Activated CD4-positive, alpha-beta T cell treated with anti-CD3 and anti-CD28 coated beads for 36 hours (primary cell): Measurements from ENCODE around the gene ANXA11. TPM values are rescaled to one million over a fixed set of nuclear protein-coding genes. Genes with fewer than 3 reads are reported as not detected.
"Not testable (repeated sequence)": the region's sequence is repeated elsewhere in the genome, so short reads cannot be mapped to it uniquely, and the experiment has no call there.

ENCODE experiments used
- ATAC-seq: fragments of 200-7000 bp; cut with Tn5 transposase; one replicate; pipeline ENCODE4 v1.10.0; 2021; ENCODE audit warnings: mild to moderate bottlenecking, moderate library complexity
- CTCF ChIA-PET: fragments of 350-600 bp; sonication (Branson Sonifier 250); formaldehyde crosslinking; loops from one replicate; lab custom pipeline; 2021; ENCODE audit warnings: antibody characterized with exemption; lab: Charles Lee
- POLR2A ChIA-PET: fragments of 350-600 bp; sonication (Branson Sonifier 250); formaldehyde crosslinking; loops from one replicate; lab custom pipeline; 2021; ENCODE audit warnings: antibody characterized with exemption, inconsistent platforms; lab: Charles Lee
- DNase-seq: peaks from one replicate; pipeline ENCODE4 v3.0.0-alpha.2; 2020
- H3K27ac Mint-ChIP-seq: one replicate; pipeline ENCODE4 v1.8.0; 2021; ENCODE audit warnings: mixed read lengths
- H3K27me3 Mint-ChIP-seq: one replicate; pipeline ENCODE4 v1.8.0; 2021; ENCODE audit warnings: mixed read lengths
- H3K36me3 Mint-ChIP-seq: one replicate; pipeline ENCODE4 v1.8.0; 2021; ENCODE audit warnings: low read depth, mixed read lengths
- H3K4me1 Mint-ChIP-seq: one replicate; pipeline ENCODE4 v1.8.0; 2021; ENCODE audit warnings: mixed read lengths
- H3K4me3 Mint-ChIP-seq: one replicate; pipeline ENCODE4 v1.8.0; 2021; ENCODE audit warnings: mild to moderate bottlenecking, moderate library complexity, mixed read lengths
- H3K9me3 Mint-ChIP-seq: one replicate; pipeline ENCODE4 v1.8.0; 2021; ENCODE audit warnings: low read depth, mixed read lengths
- intact Hi-C, 2 experiments: fragments of 100-400 bp; cut with DNase I in 1 of 2; cut with micrococcal nuclease in 1 of 2; formaldehyde crosslinking; loops; one replicate each; pipeline versions ENCODE4 v1.14.2 to v1.15.1; 2022 to 2024; cut with DNase I, micrococcal nuclease
- total RNA-seq, 2 experiments: library from RNA; stranded (reverse); gene quantifications; one replicate each; pipeline ENCODE4 v1.2.3, GENCODE V29; 2021

ANXA11 gene
- total RNA-seq, 2 experiments from 2014 or later = 256 to 348 TPM

DNA sequence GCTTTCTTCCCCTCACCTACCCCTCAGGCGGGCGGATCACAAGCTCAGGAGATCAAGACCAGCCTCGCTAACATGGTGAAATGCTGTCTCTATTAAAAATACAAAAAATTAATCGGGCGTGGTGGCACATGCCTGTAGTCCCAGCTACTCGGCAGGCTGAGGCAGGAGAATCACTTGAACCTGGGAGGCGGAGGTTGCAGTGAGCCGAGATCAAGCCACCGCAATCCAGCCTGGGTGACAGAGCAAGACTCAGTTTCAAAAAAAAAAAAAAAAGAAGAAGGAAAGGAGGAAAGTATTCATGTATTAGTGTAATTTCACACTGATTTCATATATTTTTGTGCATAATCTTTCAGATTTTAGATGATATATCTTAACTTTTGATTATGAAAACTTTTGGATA is 71.7 kb downstream of the ANXA11 start:
- H3K36me3 Mint-ChIP-seq, H3K4me1 Mint-ChIP-seq, H3K9me3 Mint-ChIP-seq, ATAC-seq, H3K27ac Mint-ChIP-seq, H3K4me3 Mint-ChIP-seq, DNase-seq, POLR2A ChIA-PET: not testable (repeated sequence)
- peaks cover 28% of the 10 kb centered on the region for H3K27me3 Mint-ChIP-seq
- intact Hi-C loops = loop anchor here in 1 of 2 experiments (5.0 kb wide), 1 partner anchor 76 kb away; no protein-coding TSS in a partner anchor
- CTCF ChIA-PET = interaction anchor here (1.0 to 2.0 kb wide), 2 partner anchors 11 to 14 kb away, joined by 3 to 6 read pairs; no protein-coding TSS in a partner anchor

DNA sequence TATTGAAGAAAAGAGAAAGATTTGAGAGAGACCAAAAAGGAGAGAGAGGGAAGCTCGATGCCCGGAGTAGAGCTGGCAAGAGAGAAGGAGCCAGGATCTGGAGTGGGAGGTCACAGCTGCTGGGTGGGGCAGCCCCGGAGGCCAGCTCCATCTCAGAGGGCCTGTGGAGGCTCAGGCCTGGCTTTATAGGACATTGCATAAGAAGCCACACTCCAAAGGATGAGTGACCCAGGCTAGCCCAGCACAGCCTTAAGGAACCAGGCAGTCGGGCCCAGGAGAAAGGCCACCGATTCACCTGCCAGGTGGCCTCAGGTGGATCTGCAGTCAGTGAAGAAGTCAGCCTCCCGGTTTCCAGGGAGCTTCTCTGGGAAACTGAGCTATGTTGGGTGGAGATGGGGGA is 72.1 kb downstream of the ANXA11 start:
- DNase-seq (no peak), ATAC-seq (no peak)
- intact Hi-C loops = loop anchor here in 1 of 2 experiments (5.0 kb wide), 1 partner anchor 76 kb away; no protein-coding TSS in a partner anchor
- no peaks in the 10 kb centered on the region for H3K36me3 Mint-ChIP-seq
- ChIA-PET CTCF (interaction anchor here (1.0 to 2.0 kb wide), 2 partner anchors 11 to 14 kb away, joined by 3 to 6 read pairs; no protein-coding TSS in a partner anchor), POLR2A (no interaction called here)
- peaks cover 4% of the 10 kb centered on the region for H3K4me1 Mint-ChIP-seq
- H3K27ac Mint-ChIP-seq = no peak overlapping the region
- H3K27me3 Mint-ChIP-seq = peaks cover 28% of the 10 kb centered on the region
- no peak overlapping the region for H3K4me3 Mint-ChIP-seq
- no peaks in the 10 kb centered on the region for H3K9me3 Mint-ChIP-seq

DNA sequence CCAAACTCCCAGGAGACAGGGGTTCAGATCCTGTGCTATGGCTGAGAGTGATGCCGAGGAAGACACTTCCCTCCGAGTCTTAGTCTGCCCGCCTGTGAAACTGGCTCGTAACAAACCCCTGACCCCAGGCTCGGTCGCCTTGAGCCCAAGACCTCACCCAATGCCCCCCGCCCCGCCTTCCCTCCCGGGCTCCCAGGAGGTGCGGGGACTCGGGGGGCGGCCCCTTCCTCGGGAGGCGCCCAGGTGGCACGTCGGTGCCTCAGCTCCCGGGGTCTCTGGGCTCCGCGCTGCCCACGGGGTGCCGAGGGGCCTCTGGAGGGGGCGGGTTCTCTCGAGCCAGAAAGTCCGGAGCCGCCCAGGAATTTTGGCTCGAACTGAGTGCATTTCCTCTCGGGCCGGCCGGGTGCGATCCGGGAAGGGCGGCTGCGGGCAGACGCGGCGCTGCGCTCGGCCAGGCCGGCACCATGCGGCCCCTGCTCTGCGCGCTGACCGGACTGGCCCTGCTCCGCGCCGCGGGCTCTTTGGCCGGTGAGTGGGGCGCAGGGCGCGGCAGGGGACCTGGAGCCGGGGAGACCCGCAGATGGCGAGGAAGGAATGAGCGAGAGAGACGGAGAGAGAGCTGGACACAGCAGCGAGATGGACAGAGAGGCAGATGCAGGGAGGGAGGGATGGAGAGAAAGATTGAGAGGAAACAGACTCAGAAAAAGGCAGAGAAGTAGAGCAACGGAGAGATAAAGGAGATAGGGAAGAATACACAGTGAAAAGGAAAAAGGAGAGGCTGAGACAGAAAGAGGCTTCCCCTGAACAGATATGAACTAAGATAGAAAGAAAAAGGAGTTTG is 72.8 kb downstream of the ANXA11 start, which contains the start of gene PLAC9:
Gene PLAC9, plus strand, starts transcription at position 432 of the 841 bp plus-strand sequence. Its CDS starts 33 bp downstream, at position 465.
- ChIA-PET CTCF (interaction anchor here (1.0 to 2.7 kb wide), 3 partner anchors 12 to 74 kb away, joined by 3 to 18 read pairs (median 6); no protein-coding TSS in a partner anchor), POLR2A (no interaction called here)
- Mint-ChIP-seq H3K36me3 (no peaks in the 10 kb centered on the region), H3K4me3 (no peak within 1 kb of the TSS), H3K27ac (no peak within 1 kb of the TSS), H3K4me1 (peaks cover 4% of the 10 kb centered on the region), H3K27me3 (peaks cover 24% of the 10 kb centered on the region), H3K9me3 (no peaks in the 10 kb centered on the region)
- intact Hi-C loops = loop anchor here in 1 of 2 experiments (5.0 kb wide), 1 partner anchor 75 kb away; no protein-coding TSS in a partner anchor
- ATAC-seq (no peak), DNase-seq (no peak)

DNA sequence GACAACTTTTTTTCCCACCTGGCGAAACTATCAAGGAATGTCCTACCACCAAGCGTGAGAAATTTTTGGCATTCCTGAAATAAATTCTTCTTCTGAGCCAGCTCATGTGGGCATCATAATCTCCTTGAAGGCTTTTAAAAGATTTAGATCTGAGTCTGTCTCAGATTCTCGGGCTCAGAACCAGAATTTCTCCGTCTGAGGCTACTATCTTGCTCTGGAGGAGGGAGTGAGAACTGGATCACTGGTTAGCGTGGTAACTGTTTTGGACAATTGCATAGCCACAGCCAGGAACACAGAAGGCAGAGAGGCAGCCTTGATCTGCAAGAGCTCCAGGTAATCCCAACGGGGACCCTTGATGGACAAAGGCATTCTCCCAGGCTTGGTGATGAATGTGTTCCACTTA is 73.8 kb downstream of the ANXA11 start:
- H3K9me3 Mint-ChIP-seq = no peaks in the 10 kb centered on the region
- H3K4me3 Mint-ChIP-seq = no peak overlapping the region
- no peaks in the 10 kb centered on the region for H3K36me3 Mint-ChIP-seq
- intact Hi-C loops = loop anchor here in 1 of 2 experiments (5.0 kb wide), 1 partner anchor 74 kb away; no protein-coding TSS in a partner anchor
- ATAC-seq (no peak), DNase-seq (no peak)
- CTCF ChIA-PET = interaction anchor here (0.7 to 2.7 kb wide), 3 partner anchors 13 to 642 kb away, joined by 3 to 18 read pairs (median 4); no protein-coding TSS in a partner anchor
- no peak overlapping the region for H3K27ac Mint-ChIP-seq
- POLR2A ChIA-PET = no interaction called here
- H3K4me1 Mint-ChIP-seq = peaks cover 4% of the 10 kb centered on the region
- peaks cover 27% of the 10 kb centered on the region for H3K27me3 Mint-ChIP-seq

DNA sequence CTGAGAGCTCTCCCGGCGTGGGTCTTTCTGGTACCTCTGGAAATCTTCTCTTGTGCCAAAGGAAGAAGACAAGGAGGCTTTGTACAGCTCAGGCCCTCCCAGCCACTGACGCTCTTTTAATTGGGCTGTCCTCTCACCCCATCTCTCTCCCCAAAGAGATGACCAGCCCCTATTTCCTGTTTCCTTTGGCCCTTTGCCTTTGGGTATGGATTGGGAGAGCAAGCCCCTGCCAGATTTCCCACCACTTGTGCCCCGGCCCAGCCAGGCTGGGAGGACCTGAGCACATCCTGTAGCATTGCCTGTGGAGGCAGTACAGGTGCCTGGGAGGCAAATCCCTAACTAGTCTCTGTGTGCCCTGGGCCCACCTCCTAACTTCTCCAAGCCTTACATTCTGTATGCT is 78.5 kb downstream of the ANXA11 start:
- ATAC-seq = no peak
- ChIA-PET POLR2A (interaction anchor here (0.5 kb wide), 1 partner anchor 10 kb away, joined by 4 read pairs; no protein-coding TSS in a partner anchor), CTCF (interaction anchor here (1.8 kb wide), 1 partner anchor 21 kb away, joined by 5 read pairs; no protein-coding TSS in a partner anchor)
- no peaks in the 10 kb centered on the region for H3K36me3 Mint-ChIP-seq
- no peak overlapping the region for H3K4me3 Mint-ChIP-seq
- H3K27ac Mint-ChIP-seq = no peak overlapping the region
- H3K27me3 Mint-ChIP-seq = peaks cover 13% of the 10 kb centered on the region
- no peaks in the 10 kb centered on the region for H3K4me1 Mint-ChIP-seq
- no peaks in the 10 kb centered on the region for H3K9me3 Mint-ChIP-seq
- intact Hi-C loops = no loop called here
- DNase-seq = no peak

DNA sequence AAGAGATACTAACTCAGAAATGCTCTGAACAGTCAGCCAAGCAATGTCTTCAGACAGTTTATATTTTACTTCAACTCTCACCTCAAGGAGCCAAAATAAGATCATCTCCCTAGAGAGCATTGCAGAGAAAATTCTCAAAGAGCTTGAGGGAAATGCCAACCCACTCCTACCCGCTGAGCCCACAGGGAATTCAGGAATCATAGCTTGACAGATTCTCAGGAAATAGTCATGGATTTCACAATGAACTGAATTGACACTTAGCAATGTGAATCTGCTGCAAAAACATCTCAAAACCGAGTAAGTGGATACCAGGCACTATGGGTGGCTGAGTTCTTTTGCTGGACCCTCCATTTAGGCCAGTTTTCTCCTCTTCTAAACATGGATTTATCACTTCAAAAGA is 82.6 kb downstream of the ANXA11 start:
- H3K9me3 Mint-ChIP-seq = no peaks in the 10 kb centered on the region
- ChIA-PET CTCF (interaction anchor here (1.1 kb wide), 1 partner anchor 100 kb away, joined by 3 read pairs; no protein-coding TSS in a partner anchor), POLR2A (no interaction called here)
- H3K36me3 Mint-ChIP-seq = no peaks in the 10 kb centered on the region
- DNase-seq = no peak
- peaks cover 7% of the 10 kb centered on the region for H3K27me3 Mint-ChIP-seq
- no peak overlapping the region for H3K27ac Mint-ChIP-seq
- H3K4me1 Mint-ChIP-seq = no peaks in the 10 kb centered on the region
- intact Hi-C loops = no loop called here
- no peak overlapping the region for H3K4me3 Mint-ChIP-seq
- no peak for ATAC-seq

DNA sequence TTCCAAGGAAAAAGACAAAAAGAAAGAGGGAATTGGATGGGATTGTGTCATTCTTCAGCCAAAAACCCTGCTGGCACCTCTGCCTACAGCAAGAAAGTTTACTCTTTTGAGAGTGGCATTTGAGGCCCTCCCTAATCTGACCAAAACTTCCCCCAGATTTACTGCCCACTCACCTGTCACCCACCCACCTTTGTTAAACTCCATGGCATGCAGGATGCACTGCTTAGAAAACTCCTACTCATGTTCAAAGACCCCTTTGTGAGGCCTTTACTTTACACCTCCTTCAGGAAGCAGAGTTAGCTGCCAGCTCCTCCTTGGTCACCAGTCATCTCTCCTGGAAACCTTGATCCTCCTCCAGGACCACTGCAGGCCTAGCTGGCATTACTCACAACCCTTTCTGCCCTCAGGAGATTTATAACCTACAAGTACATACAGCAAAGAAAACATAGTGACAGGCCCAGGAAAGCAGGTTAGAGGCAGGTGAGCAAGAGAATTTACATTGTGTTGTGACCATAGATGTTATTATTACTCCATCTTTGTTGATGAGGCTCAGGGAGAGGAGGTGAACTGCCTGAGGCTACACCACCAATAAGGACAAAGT is 83.1 kb downstream of the ANXA11 start:
- intact Hi-C loops = no loop called here
- POLR2A ChIA-PET = no interaction called here

DNA sequence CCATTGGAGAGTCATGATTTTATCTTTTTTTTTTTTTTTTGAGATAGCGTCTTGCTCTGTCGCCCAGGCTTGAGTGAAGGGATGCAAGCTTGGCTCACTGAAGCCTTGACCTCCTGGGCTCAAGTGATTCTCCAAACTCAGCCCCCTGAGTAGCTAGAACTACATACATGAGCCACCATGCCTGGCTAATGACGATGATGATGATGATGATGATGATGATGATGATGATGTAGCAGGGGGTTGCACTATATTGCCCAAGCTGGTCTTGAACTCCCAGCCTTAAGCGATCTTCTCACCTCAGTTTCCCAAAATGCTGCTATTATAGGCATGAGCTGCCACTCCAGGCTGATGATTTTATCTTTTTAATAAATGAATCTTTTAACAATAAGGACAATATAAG is 86.7 kb downstream of the ANXA11 start:
- CTCF ChIA-PET = interaction anchor here (0.6 to 1.1 kb wide), 3 partner anchors 30 to 209 kb away, joined by 3 read pairs; no protein-coding TSS in a partner anchor
- no peaks in the 10 kb centered on the region for H3K9me3 Mint-ChIP-seq

More for the DNA sequence above, 83.1 kb downstream of the ANXA11 start:
- no peaks in the 10 kb centered on the region for H3K4me1 Mint-ChIP-seq
- CTCF ChIA-PET = interaction anchor here (0.6 to 1.1 kb wide), 2 partner anchors 44 to 101 kb away, joined by 3 read pairs; no protein-coding TSS in a partner anchor
- no peak overlapping the region for H3K27ac Mint-ChIP-seq
- H3K9me3 Mint-ChIP-seq = no peaks in the 10 kb centered on the region
- ATAC-seq (no peak), DNase-seq (no peak)
- H3K27me3 Mint-ChIP-seq = peaks cover 7% of the 10 kb centered on the region
- H3K4me3 Mint-ChIP-seq = no peak overlapping the region
- no peaks in the 10 kb centered on the region for H3K36me3 Mint-ChIP-seq

DNA sequence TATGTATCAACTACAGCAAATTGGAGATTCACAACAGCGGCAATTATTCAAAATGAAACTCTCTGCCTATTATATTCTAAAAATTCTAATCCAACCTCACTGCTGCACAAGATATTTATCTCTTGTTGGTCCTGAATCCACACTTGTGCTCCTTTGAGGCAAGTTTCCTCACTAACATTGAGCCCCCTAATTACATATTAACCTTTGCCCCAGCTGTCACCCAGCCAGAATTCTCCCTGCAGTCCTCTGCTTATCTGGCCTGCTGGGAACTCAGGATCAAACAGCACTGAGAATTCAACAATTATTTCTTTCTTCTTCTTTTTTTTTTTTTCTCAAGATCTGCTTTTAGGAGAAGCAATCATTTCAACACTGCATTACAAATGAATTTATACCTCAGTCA is 94.4 kb downstream of the ANXA11 start:
- H3K4me3 Mint-ChIP-seq = no peak overlapping the region
- ChIA-PET POLR2A (no interaction called here), CTCF (no interaction called here)
- DNase-seq = no peak
- peaks cover 6% of the 10 kb centered on the region for H3K36me3 Mint-ChIP-seq
- no peaks in the 10 kb centered on the region for H3K27me3 Mint-ChIP-seq
- H3K4me1 Mint-ChIP-seq = no peaks in the 10 kb centered on the region
- H3K9me3 Mint-ChIP-seq = peaks cover 20% of the 10 kb centered on the region
- no peak for ATAC-seq
- no peak overlapping the region for H3K27ac Mint-ChIP-seq
- intact Hi-C loops = no loop called here

More for the DNA sequence above, 86.7 kb downstream of the ANXA11 start:
- Mint-ChIP-seq H3K36me3 (no peaks in the 10 kb centered on the region), H3K27ac (no peak overlapping the region), H3K4me1 (no peaks in the 10 kb centered on the region), H3K4me3 (no peak overlapping the region), H3K27me3 (peaks cover 3% of the 10 kb centered on the region)
- intact Hi-C loops = no loop called here
- no peak for ATAC-seq
- POLR2A ChIA-PET = no interaction called here
- no peak for DNase-seq

DNA sequence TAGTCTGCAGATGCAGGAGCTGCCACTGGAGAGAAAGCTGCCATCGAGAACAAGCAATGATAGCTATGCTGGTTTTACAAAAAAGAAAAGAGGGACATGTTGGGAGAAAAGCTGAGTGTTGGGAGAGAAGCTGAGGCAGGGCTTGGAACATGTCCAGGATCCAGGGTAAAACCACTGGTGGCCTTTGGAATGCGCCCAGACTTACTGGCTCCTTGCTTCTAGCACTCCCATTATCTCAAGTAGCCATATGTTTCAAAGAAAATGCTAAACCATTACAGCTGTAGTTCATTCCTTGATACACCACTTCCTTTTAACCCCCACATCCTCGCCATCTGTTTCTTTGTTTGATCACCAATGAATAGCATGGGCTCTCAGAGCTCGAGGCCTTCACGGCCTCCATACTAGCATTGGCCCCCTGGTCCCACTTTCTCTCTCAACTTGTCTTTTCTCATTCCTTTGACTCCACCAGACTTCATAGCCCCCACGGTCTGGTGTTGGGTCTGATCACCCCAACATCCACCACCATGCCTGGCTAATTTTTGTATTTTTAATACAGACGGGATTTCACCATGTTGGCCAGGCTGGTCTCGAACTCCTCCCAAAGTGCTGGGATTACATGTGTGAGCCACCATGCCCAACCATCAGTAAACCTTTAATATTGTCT is 96.6 kb downstream of the ANXA11 start:
- H3K4me1 Mint-ChIP-seq = peaks cover 10% of the 10 kb centered on the region
- peaks cover 6% of the 10 kb centered on the region for H3K36me3 Mint-ChIP-seq
- no peak for DNase-seq
- ChIA-PET POLR2A (no interaction called here), CTCF (no interaction called here)
- no peaks in the 10 kb centered on the region for H3K27me3 Mint-ChIP-seq
- no peak for ATAC-seq
- no peak overlapping the region for H3K27ac Mint-ChIP-seq
- no peak overlapping the region for H3K4me3 Mint-ChIP-seq
- intact Hi-C loops = no loop called here
- H3K9me3 Mint-ChIP-seq = peaks cover 20% of the 10 kb centered on the region
